ENCODE measurements around the gene HDAC4.

GRCh38 chr2:239229545-239230279, 171.1 kb downstream of the HDAC4 start:
- TF ChIP-seq CTCF (IDR thresholded peaks at IDR 0.05) (no peak), POLR2A (IDR thresholded peaks at IDR 0.05) (no peak)
